GM19025 (cell line): Measurements from ENCODE around the gene ITPRIPL2.

Experiments
- ATAC-seq: cut with Tn5 transposase; IDR thresholded peaks from one replicate; pipeline ENCODE4 v1.9.1; 2021; ENCODE audit warnings: mild to moderate bottlenecking, low read depth, moderate library complexity; ENCODE audit not compliant: unreplicated experiment

Gene ITPRIPL2

GRCh38 chr16:19113577-19114358, at the start of gene ITPRIPL2:
TSS of gene ITPRIPL2 (plus strand) at chr16:19113964. CDS start at chr16:19114462, 498 bp downstream.
- no peak for ATAC-seq

GRCh38 chr16:19066988-19067348, 46.8 kb upstream of the ITPRIPL2 start:
- no peak for ATAC-seq

GRCh38 chr16:19067349-19068236, 46.2 kb upstream of the ITPRIPL2 start, which contains the start of gene COQ7:
TSS of gene COQ7 (plus strand) at chr16:19067614. CDS start at chr16:19067665, 51 bp downstream.
- peak; percentile 86 for ATAC-seq

GRCh38 chr16:19068237-19068815, 45.4 kb upstream of the ITPRIPL2 start:
- ATAC-seq, result no peak

DNA sequence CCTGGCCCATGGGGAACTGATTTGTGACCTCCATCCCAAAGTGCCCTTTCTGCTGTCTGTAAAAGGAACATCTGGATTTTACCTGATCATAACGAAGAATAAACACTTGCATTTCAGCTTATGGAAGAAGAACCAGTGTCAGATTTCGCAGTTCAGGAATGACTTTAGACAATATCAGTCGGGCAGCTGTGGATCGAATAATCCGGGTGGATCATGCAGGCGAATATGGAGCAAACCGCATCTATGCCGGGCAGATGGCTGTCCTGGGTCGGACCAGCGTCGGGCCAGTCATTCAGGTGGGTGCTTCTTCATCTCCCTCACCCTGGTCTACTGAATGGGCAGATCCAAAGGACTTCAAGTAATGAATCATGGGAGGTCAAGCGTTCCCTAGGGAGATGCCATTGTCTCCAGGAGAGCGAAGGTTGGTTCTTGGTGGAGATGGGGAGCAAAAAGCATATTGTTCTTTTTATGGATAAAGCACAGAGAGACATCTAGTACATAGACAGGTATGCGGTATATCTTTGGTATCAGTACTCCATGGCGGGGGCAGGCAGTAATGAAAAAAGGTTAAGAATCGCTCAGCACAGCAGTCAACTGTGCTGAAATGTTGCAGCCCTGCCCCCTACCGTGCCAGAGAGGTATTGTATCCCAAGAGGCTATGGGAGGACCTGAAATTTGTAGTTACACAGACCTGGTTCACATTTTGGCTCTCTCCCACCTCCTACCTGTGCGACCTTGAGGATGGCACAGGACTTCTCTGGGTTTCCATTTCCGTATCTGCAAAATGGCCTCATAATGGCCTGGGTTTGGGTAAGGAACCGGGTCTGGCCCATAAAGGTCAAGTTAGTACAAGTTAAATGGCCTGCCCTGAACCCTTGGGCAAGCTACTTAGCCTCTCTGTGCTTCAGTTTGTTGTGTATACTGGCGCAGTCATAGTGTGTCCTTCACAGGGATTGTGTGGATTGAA, 41.7 kb upstream of the ITPRIPL2 start:
- ATAC-seq, result no peak

DNA sequence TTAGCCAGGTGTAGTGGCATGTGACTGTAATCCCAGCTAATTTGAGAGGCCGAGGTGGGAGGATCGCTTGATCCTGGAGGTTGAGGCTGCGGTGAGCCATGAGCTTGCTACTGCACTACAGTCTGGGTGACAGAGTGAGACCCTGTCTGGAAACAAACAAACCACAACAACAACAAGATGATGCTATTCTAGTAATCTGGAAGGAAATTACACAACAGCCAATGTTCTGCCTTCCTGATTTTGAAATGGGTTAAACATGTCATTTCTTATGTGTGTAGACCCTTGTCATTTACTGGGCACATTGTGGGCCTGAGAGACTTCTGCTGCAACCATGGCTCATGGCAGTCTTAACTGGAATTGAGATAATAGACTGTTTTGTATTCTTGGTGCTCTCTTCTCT, 40.4 kb upstream of the ITPRIPL2 start:
- ATAC-seq, result no peak

DNA sequence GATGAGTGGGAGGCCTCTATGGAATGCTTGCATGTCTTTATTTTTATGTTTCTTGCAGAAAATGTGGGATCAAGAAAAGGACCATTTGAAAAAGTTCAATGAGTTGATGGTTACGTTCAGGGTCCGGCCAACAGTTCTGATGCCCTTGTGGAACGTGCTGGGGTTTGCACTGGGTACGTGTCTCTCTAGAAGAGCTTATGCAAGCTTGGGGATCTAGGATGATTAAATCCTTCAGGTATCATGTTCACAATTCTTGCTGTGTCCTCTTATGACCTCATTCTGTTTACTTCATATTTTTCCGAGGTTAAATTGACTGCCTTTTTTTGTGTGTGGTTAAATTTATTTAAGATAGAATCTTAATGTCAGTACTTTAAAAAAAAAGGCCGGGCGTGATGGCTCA, 39.9 kb upstream of the ITPRIPL2 start:
- no peak for ATAC-seq

DNA sequence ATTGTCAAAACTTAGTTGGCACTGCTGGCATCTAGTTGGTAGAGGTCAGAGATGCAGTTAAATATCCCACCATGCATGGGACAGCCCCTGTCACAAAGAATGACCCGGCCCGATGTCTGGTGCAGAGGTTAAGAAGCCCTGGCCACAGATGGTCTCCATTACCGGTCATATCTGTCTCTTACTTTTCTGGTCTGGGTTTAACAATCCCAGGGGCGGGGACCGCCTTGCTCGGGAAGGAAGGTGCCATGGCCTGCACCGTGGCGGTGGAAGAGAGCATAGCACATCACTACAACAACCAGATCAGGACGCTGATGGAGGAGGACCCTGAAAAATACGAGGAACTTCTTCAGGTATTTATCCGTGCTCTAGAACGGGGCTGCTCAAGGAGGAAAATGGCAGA, 38.3 kb upstream of the ITPRIPL2 start:
- no peak for ATAC-seq

DNA sequence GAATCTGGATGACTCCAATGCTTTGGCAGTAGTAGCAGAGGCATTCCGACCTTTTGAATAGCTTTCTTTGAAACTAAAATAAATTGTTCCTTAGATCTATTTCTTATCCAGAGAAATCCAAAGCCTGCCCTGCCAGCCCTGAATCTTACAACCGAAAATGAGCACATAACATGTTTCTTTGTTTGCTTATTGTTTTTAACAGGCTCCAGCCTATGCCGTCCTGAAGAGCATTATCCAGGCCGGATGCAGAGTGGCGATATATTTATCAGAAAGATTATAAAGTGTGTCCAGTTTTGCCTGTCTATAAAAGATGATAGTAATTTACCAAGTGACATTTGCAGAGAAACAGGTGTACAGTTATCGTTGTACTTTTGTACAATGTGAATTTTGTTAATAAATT, 35.9 kb upstream of the ITPRIPL2 start:
- ATAC-seq, result no peak

- no peak for ATAC-seq
Observed at GRCh38 chr16:19083670-19084069, 30.1 kb upstream of the ITPRIPL2 start.

GRCh38 chr16:19084139-19084538, 29.6 kb upstream of the ITPRIPL2 start:
- ATAC-seq, result no peak

DNA sequence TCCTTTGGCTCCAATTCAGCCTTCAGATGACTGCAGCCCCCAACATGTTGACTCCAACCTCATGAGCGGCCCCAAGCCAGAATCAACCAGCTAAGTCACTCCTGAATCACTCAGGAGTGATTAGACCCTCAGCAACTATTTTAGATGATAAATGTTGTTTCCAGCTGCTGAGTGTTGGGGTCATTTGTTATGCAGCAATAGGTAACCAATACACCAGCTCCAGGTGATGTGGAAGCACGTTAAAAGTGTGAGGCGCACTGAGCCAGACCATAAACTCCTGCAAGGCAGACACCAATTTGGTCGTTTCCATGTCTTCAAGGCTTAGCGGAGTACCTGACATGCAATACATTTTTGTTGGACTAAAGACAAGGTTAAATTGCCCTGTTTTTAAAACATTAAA, 28.9 kb upstream of the ITPRIPL2 start:
- ATAC-seq, result no peak

GRCh38 chr16:19085679-19086200, 28.0 kb upstream of the ITPRIPL2 start:
- no peak for ATAC-seq

GRCh38 chr16:19086322-19087199, 27.2 kb upstream of the ITPRIPL2 start:
- ATAC-seq, result peak; percentile 72

- no peak for ATAC-seq
Observed at GRCh38 chr16:19088341-19088916, 25.3 kb upstream of the ITPRIPL2 start.

GRCh38 chr16:19089410-19089955, 24.3 kb upstream of the ITPRIPL2 start:
- no peak for ATAC-seq

- no peak for ATAC-seq
Observed at GRCh38 chr16:19090916-19091315, 22.8 kb upstream of the ITPRIPL2 start.
